Activated CD4-positive, alpha-beta T cell treated with anti-CD3 and anti-CD28 coated beads, Interleukin-2, amount 50 U/mL, for 48 hours (primary cell): Measurements from ENCODE around the gene PELI2.
A peak's percentile ranks its signal among the peaks of the same experiment; 100 is the strongest.

Experiments used
- DNase-seq, 2 experiments: peaks; one replicate each; pipeline ENCODE4 v3.0.0-alpha.2; 2020

Gene PELI2

GRCh38 chr14:56175773-56176172, 57.6 kb downstream of the PELI2 start:
- DNase-seq: no peak

- DNase-seq: no peak
Observed at GRCh38 chr14:56176530-56176929, 58.3 kb downstream of the PELI2 start.

GRCh38 chr14:56177036-56177435, 58.8 kb downstream of the PELI2 start:
- DNase-seq: no peak

- no peak for DNase-seq
Observed at GRCh38 chr14:56180754-56181542, 62.7 kb downstream of the PELI2 start.

- no peak for DNase-seq
Observed at GRCh38 chr14:56181681-56182085, 63.5 kb downstream of the PELI2 start.

GRCh38 chr14:56182410-56182809, 64.2 kb downstream of the PELI2 start:
- DNase-seq: no peak

GRCh38 chr14:56183631-56184157, 65.5 kb downstream of the PELI2 start:
- DNase-seq: no peak

- DNase-seq: no peak
Observed at GRCh38 chr14:56185992-56186391, 67.8 kb downstream of the PELI2 start.

GRCh38 chr14:56187736-56188135, 69.5 kb downstream of the PELI2 start:
- DNase-seq: no peak

GRCh38 chr14:56189307-56189706, 71.1 kb downstream of the PELI2 start:
- DNase-seq: no peak

- DNase-seq: no peak
Observed at GRCh38 chr14:56193347-56193746, 75.1 kb downstream of the PELI2 start.

- DNase-seq: no peak
Observed at GRCh38 chr14:56194042-56194441, 75.8 kb downstream of the PELI2 start.

GRCh38 chr14:56195223-56195622, 77.0 kb downstream of the PELI2 start:
- no peak for DNase-seq

GRCh38 chr14:56195704-56196103, 77.5 kb downstream of the PELI2 start:
- DNase-seq: peak; percentile 11 to 34

GRCh38 chr14:56196274-56196673, 78.1 kb downstream of the PELI2 start:
- no peak for DNase-seq

GRCh38 chr14:56197150-56197549, 78.9 kb downstream of the PELI2 start:
- DNase-seq: no peak

GRCh38 chr14:56198438-56198837, 80.2 kb downstream of the PELI2 start:
- no peak for DNase-seq

- DNase-seq: no peak
Observed at GRCh38 chr14:56199095-56199981, 81.1 kb downstream of the PELI2 start.

GRCh38 chr14:56199982-56200577, 81.9 kb downstream of the PELI2 start:
- DNase-seq: no peak

GRCh38 chr14:56202256-56202655, 84.0 kb downstream of the PELI2 start:
- DNase-seq: no peak

GRCh38 chr14:56205881-56206280, 87.7 kb downstream of the PELI2 start:
- no peak for DNase-seq

GRCh38 chr14:56206596-56206995, 88.4 kb downstream of the PELI2 start:
- DNase-seq: no peak

- DNase-seq: no peak
Observed at GRCh38 chr14:56207626-56208292, 89.5 kb downstream of the PELI2 start.
